ENCODE data around the gene DNAH14.
"Not testable (repeated sequence)": the region's sequence is repeated elsewhere in the genome, so short reads cannot be mapped to it uniquely, and the experiment has no call there.

DNAH14 gene

GRCh38 chr1:224929335-224930237 is at the start of gene DNAH14:
DNAH14 (plus strand) TSS chr1:224929675; CDS start chr1:224952703, 23,028 bp downstream.
- no peak for DNase-seq (ENCODE audit: low read depth in 2 of 3, low spot score in 1 of 3)

GRCh38 chr1:224880593-224881307 is 48.7 kb upstream of the DNAH14 start:
- no peak for DNase-seq (ENCODE audit: low read depth in 2 of 3, low spot score in 1 of 3)

DNA sequence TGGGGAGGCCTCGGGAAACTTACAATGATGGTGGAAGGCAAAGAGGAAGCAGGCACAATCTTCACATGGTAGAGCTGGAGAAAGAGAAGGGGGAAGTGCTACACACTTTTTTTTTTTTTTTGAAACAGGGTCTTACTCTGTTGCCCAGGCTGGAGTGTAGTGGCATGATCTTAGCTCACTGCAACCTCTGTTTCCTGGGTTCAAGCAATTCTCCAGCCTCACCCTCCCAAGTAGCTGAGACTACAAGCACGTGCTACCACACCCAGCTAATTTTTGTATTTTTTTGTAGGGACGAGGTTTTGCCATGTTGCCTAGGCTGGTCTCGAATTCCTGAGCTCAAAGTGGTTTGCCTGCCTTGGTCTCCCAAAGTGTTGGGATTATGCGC is 48.2 kb upstream of the DNAH14 start:
- not testable (repeated sequence) for DNase-seq (ENCODE audit: low read depth in 2 of 3, low spot score in 1 of 3)

- no peak for DNase-seq (ENCODE audit: low read depth in 2 of 3, low spot score in 1 of 3)
These were observed 47.7 kb upstream of the DNAH14 start for GRCh38 chr1:224881762-224882211.

DNA sequence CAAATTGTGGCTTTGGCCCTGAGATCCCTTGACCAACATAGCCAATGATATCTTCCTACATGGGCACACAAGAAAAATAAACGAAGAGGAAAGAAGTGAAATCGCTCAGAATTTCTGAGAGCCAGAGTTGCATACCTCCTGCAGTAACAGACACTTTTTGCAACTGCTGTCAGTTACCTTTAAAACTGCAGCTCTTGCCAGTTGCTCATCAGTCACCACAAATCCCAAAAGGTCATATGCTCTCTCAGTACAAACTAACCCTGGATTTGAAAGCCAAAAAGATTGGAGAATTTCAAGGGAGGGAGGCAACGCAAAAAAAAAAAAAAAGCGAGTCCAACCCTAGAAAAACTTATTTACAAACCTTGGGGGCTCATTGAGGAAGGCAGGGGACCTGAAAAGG is 47.2 kb upstream of the DNAH14 start:
- no peak for DNase-seq (ENCODE audit: low read depth in 2 of 3, low spot score in 1 of 3)

- no peak for DNase-seq (ENCODE audit: low read depth in 2 of 3, low spot score in 1 of 3)
These were observed 46.4 kb upstream of the DNAH14 start for GRCh38 chr1:224883091-224883490.

GRCh38 chr1:224884361-224884801 is 45.1 kb upstream of the DNAH14 start:
- no peak for DNase-seq (ENCODE audit: low read depth in 2 of 3, low spot score in 1 of 3)

- DNase-seq (ENCODE audit: low read depth in 2 of 3, low spot score in 1 of 3) = not testable (repeated sequence)
These were observed 44.1 kb upstream of the DNAH14 start for GRCh38 chr1:224885376-224885775.

DNA sequence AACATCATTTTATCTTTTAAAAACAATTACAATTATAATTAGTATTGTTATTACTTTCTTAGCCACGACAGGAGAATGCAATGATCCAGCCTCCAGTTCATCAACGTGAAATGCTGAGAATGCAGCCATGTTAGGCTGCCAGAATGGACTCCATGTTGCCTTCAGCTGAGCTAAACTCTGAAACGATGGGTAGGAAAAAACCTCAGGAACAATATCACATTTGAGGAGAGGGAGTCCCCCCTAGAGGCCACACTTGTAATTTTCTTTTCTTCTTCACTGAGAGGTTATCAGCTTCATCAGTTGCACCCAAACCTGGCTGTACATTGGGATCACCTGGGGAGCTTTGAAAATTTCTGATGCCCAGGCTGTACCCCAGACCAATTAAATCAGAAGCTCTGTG is 34.6 kb upstream of the DNAH14 start:
- DNase-seq (ENCODE audit: low read depth in 2 of 3, low spot score in 1 of 3) = no peak

- no peak for DNase-seq (ENCODE audit: low read depth in 2 of 3, low spot score in 1 of 3)
These were observed 33.2 kb upstream of the DNAH14 start for GRCh38 chr1:224896130-224896781.

DNA sequence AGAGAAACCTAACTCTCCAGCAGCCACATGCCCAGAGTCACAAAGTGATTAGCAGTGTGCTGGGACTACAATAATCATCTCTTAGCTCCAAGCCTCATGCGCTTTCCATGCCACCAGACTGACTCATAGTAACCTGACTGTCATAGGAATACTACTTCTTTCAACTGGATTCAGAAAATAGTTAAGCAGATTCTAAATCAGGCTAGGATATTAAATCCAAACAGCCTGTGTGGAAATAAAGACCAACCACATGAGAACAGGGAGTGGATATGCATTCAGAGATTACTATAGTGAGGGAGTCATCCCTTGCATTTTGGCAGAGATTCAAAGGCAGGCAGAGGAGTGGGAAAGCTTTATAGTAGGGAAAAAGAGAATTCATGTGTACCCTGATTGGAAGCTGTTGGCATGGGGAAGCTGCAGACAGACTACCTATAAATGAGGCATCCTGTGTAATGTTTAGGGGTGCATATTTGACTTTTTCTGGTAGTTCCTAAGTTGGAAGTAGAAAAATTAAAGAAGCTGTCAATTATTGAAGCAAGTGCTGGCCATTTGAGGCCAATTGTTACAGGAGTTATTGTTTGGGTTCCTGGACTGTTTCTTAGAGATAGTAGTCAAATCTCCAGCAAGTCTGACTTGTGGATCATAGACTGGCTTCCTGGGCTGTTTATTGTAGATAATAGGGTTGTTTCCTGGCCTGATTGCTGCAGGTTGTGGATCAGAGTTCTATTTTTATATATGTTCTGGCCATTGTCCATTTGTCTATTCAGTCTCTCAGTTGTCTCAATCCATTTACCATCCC is 31.7 kb upstream of the DNAH14 start:
- no peak for DNase-seq (ENCODE audit: low read depth in 2 of 3, low spot score in 1 of 3)

DNA sequence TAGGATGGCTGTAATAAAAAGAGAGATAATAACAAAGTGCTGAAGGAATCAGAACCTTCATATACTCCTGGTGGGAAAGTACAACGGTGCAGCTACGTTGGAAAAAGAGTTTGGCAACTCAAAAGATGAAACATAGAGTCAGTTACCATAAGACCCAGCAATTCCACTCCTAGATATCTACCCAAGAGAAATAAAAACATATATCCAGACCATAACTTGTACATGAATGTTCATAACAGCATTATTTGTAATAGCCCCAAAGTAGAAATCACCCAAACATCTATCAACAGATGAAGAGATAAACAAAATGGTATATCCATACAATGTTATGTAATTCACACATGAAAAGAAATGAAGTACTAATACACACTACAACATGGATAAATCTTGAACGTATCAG is 30.5 kb upstream of the DNAH14 start:
- DNase-seq (ENCODE audit: low read depth in 2 of 3, low spot score in 1 of 3) = no peak

DNA sequence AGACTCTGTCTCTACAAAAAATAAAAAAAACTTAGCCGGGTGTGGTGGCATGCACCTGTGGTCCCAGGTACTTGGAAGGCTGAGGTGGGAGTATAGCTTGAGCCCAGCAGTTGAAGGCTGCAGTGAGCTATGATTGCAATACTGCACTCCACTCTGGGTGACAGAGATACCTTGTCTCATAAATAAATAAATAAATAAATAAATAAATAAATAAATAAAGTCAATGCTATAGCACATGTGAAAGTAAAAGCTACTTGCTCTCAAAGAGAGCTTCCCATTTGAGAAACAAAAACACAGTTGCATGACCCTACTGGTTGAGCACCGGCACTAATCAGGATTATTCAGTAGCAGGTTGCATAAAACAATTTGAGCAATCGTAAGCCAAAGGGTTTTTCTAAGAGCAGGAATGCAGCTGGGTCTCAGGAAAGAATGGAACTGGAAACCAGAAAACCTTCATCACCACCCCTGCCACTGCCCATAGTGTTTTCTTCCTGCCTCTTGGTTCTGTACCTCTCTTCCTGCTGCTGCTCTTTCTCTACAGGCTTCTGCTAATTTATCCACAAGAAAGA is 29.3 kb upstream of the DNAH14 start:
- no peak for DNase-seq (ENCODE audit: low read depth in 2 of 3, low spot score in 1 of 3)

GRCh38 chr1:224901087-224901810 is 28.2 kb upstream of the DNAH14 start:
- DNase-seq (ENCODE audit: low read depth in 2 of 3, low spot score in 1 of 3) = no peak

- no peak for DNase-seq (ENCODE audit: low read depth in 2 of 3, low spot score in 1 of 3)
These were observed 25.5 kb upstream of the DNAH14 start for GRCh38 chr1:224903955-224904354.

GRCh38 chr1:224906340-224906739 is 23.1 kb upstream of the DNAH14 start:
- no peak for DNase-seq (ENCODE audit: low read depth in 2 of 3, low spot score in 1 of 3)

- no peak for DNase-seq (ENCODE audit: low read depth in 2 of 3, low spot score in 1 of 3)
These were observed 18.3 kb upstream of the DNAH14 start for GRCh38 chr1:224911217-224911616.

DNA sequence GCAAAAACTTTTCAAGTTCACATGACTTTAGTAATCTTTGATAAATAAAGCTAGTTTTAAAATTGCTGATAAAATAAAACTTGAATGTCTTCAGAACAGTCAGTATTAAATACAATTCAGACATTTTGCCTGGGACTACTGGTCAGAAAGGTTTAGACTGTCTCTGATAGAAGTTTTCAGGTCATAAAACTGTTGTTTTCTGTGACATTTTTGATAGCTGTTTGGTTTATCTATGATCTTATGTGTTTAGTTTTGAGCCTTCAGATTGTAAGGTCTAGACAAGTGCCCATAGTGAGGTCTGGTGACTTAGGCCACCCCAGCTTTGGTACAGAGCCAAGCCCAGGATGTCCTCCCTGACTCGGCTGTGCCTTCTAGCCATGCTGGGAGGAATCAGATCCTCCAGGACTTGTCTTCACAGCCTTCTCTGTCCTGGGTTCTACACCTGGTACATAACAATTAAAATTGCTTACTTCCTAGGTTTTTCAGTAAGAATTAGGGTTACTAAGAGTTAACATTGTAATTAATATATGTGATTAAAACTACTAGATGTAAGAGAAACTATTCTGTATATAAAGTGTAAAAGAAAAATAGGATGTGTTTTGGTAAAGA is 15.1 kb upstream of the DNAH14 start:
- DNase-seq (ENCODE audit: low read depth in 2 of 3, low spot score in 1 of 3) = no peak

DNA sequence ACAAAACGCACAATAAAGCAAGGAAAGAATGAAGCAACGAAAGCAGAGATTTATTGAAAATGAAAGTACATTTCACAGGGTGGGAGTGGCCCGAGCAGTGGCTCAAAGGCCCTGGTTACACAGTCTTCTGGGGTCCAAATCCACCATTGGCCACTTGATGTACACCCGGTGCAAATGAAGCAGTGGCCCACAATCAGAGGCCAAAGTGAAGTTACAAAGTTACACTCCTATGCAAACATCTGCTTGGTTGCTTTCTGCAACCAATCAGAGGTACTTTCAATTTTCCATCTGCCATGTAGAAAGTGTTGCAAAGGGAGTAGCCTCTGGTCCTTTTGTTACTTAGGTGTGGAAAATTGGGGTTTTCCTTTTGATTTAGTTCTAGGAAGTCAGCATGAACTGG is 10.0 kb upstream of the DNAH14 start:
- DNase-seq (ENCODE audit: low read depth in 2 of 3, low spot score in 1 of 3) = no peak
